GM04503 (cell line): ENCODE measurements around the gene R3HDM4.

Experiments used
- DNase-seq: peaks from one replicate; pipeline ENCODE4 v3.0.0-alpha.2; 2012; ENCODE audit warnings: low read depth

R3HDM4 gene

DNA sequence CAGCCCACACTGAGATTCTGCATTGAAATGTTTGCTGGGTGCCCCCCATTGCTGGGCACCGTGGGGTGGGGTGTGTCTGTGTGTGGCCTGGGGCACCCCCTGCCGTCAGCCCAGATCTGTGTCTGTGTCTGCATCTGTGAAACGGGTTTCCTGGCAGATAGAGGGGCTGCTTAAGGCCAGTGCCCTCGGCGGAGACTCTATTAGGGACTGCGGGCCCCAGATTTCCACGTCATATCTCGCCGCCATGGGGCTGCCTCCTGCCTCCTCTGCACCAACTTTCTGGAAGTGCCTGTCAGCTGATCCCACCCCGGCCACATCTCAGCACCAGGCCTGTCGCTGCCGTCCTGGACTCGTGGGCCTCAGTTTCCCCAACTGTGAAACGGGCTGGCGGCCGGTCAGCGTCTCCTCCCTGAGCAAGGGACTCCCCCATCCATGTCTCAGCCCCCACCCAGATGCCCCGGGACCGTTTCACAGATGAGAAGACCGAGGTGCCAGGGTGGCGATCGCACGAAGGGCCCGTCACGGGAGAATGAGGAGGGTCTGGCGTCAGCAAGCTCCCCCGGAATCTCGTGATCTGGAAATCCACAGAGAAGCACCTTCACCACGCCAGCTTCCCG is 34.2 kb upstream of the R3HDM4 start:
- no peak for DNase-seq

DNA sequence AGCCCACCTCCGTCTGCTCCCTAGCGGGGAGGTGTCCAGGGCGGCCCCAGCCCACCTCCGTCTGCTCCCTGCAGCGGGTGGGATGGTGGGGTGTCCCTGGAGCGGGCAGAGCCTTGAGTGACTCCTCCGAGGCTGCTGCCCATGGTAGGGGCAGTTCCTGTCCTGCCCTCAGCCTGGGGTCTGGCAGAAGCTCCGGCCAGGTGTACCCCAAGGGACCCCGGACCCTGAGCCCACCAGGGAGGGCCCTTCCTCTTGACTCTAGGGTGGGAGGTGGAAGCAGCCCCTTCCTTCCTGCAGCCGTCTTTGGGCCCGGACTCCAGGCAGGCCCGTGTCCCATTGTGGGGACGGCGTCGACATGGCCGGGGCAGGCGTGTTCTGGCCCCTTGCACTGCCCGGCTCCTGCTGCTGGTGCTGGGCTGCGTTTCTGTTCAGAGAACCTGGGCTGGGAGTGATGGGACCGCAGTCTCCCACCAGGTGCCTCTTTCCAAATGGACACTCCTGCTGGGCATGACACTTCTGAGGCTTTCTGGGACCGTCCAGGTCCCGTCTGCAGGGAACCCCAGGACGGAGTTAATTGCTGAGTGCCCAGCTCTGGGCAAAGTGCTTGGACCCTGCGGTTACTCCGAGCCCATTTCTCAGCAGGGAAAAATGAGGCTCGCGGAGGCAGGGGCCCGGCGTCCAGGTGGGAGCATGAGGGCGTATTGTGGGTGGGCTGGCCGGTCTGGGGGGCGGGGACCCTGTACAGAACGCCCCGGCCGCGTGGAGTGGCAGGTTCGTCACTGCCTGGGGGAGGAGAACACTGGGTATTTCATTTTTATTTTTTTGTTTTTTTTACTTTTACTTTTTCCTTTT is 32.6 kb upstream of the R3HDM4 start:
- DNase-seq = no peak

- DNase-seq = no peak
Observed at GRCh38 chr19:944663-945241, 31.7 kb upstream of the R3HDM4 start.

DNA sequence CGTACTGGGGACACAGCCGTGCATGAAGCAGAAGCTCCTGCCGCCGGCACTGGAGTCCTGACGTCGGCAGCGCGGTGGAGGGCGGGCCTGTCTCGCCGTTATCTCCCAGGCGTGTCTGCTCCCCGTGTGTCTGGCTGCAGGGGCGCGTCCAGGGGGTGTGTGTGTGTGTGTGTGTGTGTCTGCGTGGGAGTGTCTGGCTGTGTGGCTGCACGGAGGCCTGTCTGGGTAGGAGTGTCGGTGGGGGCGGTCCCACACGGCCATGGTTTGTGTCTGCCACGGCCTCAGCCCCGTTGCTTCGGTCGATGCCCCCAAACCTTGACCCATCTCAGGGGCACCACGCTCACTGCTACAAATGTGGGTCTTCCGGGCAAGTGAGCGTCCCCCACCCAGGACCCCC is 31.1 kb upstream of the R3HDM4 start:
- no peak for DNase-seq

- DNase-seq = no peak
Observed at GRCh38 chr19:943551-944170, 30.6 kb upstream of the R3HDM4 start.

- no peak for DNase-seq
Observed at GRCh38 chr19:942133-942645, 29.2 kb upstream of the R3HDM4 start.

DNA sequence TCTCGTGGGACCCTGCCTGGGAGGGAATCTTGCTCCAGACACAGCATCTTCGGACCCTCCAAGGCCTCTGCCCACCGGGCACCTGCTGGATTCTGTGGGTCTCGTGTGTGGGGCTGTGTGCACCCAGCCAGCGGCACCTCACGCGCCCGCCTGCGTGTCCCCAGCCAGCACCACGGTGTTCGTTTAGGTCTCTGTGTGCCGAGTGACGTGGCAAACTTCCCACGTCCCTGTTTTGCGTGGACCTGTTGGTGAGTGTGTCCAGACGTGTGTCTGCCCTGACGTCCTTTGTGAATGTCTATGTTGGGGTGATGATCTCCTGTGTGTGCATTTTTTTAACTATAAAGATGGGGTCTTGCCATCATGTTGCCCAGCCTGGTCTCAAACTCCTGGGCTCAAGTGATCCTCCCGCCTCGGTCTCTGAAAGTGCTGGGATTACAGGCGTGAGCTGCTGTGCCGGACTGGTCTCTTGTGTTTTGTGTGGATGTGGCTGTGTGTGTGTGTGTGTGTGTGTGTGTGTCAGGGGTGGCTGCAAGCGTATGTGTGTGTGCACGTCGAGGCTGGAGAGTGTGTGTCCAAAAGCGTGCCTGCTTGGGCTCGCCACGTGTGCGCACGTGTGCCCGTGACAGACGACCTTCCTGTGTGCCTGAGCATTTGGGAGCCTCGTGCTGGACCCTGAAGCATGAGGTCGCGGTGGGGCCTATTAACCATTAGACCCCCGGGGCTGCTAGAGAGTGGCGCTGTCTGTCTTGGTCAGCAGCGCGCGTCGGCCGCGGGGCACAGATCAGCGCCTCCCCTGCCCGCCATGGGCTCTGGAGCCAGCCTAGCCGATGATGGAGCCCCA is 28.5 kb upstream of the R3HDM4 start:
- no peak for DNase-seq

DNA sequence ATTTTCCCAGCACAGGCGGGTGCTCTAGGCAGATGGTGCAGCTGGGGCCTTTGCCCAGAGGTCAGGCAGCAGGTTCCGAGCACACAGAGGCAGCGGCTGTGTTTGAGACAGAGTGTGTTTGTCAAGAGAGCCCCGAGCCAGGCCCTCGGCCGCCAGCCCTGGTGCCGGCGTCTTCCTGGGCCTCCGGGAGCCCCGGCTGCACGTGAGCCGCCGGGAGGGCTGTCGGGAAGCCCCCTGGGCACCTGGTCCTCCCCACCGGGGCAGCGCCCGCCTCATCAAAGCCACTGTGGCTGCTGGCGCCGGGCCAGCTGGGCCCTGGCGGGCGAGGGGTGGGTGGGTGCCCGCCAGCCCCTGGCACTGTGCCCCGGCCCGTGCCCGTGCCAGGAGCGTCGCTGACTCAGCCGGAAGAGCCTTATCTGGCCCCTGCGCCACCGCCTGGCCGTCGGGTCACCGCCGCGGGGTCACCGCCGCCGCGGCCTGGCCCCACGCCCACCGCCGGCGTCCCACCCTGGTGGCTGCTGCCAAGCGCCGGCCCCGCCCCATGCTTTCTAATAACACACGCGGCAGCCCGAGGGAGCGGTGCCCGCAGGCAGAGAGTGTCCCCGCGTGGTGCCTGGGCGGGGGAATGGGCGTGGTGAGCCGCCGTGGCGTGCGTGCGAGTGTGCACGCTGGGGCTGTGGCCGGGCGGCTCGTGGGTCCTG is 27.7 kb upstream of the R3HDM4 start:
- no peak for DNase-seq

DNA sequence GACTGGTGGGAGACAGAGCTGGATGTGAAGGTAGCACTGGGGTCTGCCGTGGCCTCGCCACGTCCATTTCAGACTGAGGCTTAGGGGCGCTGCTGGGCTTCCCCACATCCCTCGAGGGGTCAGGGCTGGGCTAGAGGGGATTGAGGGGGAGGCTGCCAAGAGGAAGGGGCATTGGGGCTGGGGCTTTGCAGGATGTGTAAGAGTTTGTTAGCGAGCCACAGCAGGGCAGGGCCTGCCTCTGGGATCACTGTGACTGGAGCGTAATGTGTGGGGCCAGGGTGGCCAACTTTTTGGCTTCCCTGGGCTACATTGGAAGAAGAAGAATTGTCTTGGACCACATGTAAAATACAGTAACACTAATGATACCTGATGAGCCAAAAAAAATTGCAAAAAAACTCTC is 26.9 kb upstream of the R3HDM4 start:
- no peak for DNase-seq

DNA sequence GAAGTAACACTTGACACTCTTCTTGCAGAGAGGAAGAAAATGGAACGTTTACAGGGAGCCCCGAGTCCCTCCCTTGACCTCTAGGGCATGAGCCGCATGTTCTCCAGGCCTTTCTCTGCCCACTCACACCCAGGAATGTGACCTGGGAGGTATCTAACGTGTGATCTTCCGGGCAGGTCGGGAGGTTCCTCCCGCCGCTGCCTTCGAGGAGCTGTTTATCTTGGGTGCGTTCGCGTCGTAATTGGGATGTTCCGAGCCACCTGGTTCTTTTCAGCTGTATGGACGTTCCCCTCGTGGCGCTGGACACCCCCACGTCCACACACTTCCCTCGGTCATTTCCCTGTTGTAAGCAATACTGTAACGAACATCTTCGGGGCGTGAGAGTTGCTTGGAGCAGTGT is 26.4 kb upstream of the R3HDM4 start:
- no peak for DNase-seq

GRCh38 chr19:938233-938923 is 25.4 kb upstream of the R3HDM4 start:
- DNase-seq = no peak

DNA sequence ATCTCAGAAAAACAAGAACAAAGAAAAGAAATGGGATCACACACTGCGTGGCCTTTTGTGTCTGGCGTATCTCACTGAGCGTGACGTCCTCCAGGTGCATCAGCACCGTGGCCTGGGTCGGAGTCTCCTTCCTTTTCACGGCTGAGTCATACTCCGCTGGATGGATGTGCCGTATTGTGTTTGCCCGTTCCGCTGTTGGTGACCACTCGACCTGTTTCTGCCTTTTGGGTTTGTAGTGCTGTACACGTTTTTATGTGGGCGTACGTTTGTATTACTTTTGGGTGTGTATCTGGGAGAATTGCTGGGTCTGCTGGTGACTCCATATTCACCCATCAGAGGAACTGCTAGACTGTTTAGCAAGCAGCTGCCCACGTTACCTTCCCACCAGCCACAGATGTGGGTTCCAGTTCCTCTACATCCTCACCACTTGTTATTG is 24.3 kb upstream of the R3HDM4 start:
- DNase-seq = no peak

DNA sequence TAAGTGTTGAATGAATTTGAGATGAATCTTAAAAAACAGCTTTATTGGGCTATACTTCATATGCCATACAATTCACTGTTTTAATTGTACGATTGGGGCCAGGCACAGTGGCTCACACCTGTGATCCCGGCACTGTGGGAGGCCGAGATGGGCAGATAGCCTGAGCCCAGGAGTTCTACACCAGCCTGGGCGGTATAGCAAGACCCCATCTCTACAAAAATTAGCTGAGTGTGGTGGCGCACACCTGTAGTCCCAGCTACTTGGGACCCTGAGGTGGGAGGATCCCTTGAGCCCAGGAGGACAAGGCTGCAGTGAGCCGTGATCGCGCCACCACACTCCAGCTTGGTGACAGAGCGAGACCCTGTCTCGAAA is 23.1 kb upstream of the R3HDM4 start:
- no peak for DNase-seq

GRCh38 chr19:934865-935479 is 22.0 kb upstream of the R3HDM4 start:
- no peak for DNase-seq

DNA sequence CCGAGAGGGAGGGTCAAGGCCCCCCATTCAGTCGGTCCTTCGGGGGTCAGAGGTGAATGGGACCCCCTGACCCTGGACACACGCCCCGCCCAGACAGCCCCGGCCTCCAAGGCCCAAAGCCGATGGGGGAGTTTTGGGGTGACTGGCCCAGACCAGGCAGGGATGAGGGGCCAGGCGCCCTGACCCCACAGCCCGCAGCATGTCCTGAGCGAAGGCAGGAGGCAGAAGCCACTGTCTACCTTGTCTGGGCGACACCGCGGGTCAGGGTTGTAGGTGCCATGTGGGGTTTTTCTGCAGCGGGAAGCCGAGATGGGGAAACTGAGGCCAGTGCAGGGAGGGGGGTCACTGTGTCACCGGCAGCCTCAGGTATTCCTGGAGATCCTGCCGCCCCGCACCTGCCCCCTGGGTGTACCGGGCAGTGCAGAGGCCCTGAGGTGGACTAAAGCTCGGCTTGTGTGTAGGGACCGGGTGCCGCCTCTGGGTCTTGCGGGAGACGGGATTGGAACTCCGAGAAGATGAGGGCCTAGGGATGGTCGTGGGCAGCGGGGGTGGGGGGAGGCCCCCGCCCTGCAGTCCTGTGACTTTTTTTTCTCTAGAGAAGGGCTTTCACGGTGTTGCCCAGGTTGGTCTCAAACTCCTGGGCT is 21.3 kb upstream of the R3HDM4 start:
- DNase-seq = no peak

- DNase-seq = no peak
Observed at GRCh38 chr19:933553-933882, 20.5 kb upstream of the R3HDM4 start.

- peak; percentile 84 for DNase-seq
Observed at GRCh38 chr19:932648-933552, 19.9 kb upstream of the R3HDM4 start.

DNA sequence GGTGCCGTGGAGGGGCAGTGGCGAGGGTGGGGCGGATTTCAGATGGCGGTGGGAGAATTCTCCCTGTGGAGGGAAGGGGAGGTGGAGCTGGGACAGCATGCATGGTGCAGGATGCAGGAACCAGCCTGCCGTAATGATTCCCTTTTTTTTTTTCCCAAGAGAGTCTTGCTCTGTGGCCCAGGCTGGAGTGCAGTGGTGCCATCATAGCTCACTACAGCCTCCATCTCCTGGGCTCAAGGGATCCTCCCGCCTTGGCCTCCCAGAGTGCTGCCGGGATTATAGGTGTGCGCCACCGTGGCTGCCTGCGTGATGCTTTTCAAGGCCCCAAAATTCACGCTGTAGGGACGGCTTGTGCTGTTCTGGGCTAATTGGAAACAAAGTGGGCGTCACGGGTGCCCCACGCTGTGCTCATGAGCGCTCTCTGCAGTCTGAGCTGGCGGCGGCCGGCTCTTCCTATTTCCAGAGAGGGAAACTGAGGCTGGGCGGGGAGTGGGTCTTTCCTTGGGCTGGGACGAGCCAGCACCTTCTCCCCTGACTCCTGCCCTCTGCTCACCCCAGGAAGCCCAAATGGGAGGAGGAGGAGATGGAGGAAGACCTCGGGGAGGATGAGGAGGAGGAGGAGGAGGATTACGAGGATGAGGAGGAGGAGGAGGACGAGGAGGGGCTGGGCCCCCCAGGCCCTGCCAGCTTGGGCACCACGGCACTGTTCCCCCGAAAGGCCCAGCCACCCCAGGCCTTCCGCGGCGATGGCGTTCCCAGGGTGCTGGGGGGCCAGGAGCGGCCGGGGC is 19.0 kb upstream of the R3HDM4 start:
- no peak for DNase-seq
